ENCODE measurements around the gene IFT80.
A peak's percentile ranks its signal among the peaks of the same experiment; 100 is the strongest.

Gene IFT80

GRCh38 chr3:160296591-160296990, 102.4 kb downstream of the IFT80 start:
- no peak overlapping the region for H3K4me3 ChIP-seq (replicated peaks; ENCODE audit: low read depth, low read length)
- DNase-seq (ENCODE audit: low read depth): peak; percentile 9
- TF ChIP-seq CTCF (IDR thresholded peaks at IDR 0.05; ENCODE audit: low read length, missing control alignments): no peak

GRCh38 chr3:160291909-160292299, 107.1 kb downstream of the IFT80 start:
- H3K4me3 ChIP-seq (replicated peaks; ENCODE audit: low read depth, low read length): no peak overlapping the region
- no peak for TF ChIP-seq CTCF (IDR thresholded peaks at IDR 0.05; ENCODE audit: low read length, missing control alignments)
- DNase-seq (ENCODE audit: low read depth): no peak

GRCh38 chr3:160291290-160291908, 107.6 kb downstream of the IFT80 start:
- TF ChIP-seq CTCF (IDR thresholded peaks at IDR 0.05; ENCODE audit: low read length, missing control alignments): no peak
- no peak for DNase-seq (ENCODE audit: low read depth)
- H3K4me3 ChIP-seq (replicated peaks; ENCODE audit: low read depth, low read length): no peak overlapping the region

- DNase-seq (ENCODE audit: low read depth): peak; percentile 55
- no peak for TF ChIP-seq CTCF (IDR thresholded peaks at IDR 0.05; ENCODE audit: low read length, missing control alignments)
- H3K4me3 ChIP-seq (replicated peaks; ENCODE audit: low read depth, low read length): no peak overlapping the region
Measured at GRCh38 chr3:160287666-160288065, 111.4 kb downstream of the IFT80 start.

GRCh38 chr3:160286231-160286630, 112.8 kb downstream of the IFT80 start:
- no peak for DNase-seq (ENCODE audit: low read depth)
- no peak for TF ChIP-seq CTCF (IDR thresholded peaks at IDR 0.05; ENCODE audit: low read length, missing control alignments)
- no peak overlapping the region for H3K4me3 ChIP-seq (replicated peaks; ENCODE audit: low read depth, low read length)

- H3K4me3 ChIP-seq (replicated peaks; ENCODE audit: low read depth, low read length): no peak overlapping the region
- no peak for TF ChIP-seq CTCF (IDR thresholded peaks at IDR 0.05; ENCODE audit: low read length, missing control alignments)
- DNase-seq (ENCODE audit: low read depth): no peak
Measured at GRCh38 chr3:160280836-160281235, 118.2 kb downstream of the IFT80 start.

- no peak overlapping the region for H3K4me3 ChIP-seq (replicated peaks; ENCODE audit: low read depth, low read length)
- no peak for DNase-seq (ENCODE audit: low read depth)
- TF ChIP-seq CTCF (IDR thresholded peaks at IDR 0.05; ENCODE audit: low read length, missing control alignments): no peak
Measured at GRCh38 chr3:160279657-160280056, 119.4 kb downstream of the IFT80 start.
